Measurements from ENCODE around the gene MEX3B. TPM values are rescaled to one million over a fixed set of nuclear protein-coding genes. Genes with fewer than 3 reads are reported as not detected.

The MEX3B gene
- total and polyA plus RNA-seq, 9 of the 15 experiments (the other 6 are each of a cell fraction or from before 2014, with no cell fraction given), result 0.94 to 12.8 (median 3.6) TPM

- ChIA-PET CTCF (ENCODE audit: low intra/inter-chr PET ratio) (no interaction called here), POLR2A (no interaction called here)
- FAIRE-seq, result no peak
- Histone ChIP-seq H3K9me1 (ENCODE audit: control insufficient read depth, insufficient read depth, low read length) (no peaks in the 10 kb centered on the region), H4K20me1 (replicated peaks; ENCODE audit: control insufficient read depth, insufficient read depth, low read length) (no peaks in the 10 kb centered on the region), H3K79me2 (ENCODE audit: control insufficient read depth, insufficient read depth, low read length) (no peaks in the 10 kb centered on the region), H3K9me3 (replicated peaks; ENCODE audit: control insufficient read depth, insufficient read depth, low read depth, low read length) (no peaks in the 10 kb centered on the region), H3K36me3 (ENCODE audit: control insufficient read depth, insufficient read depth, low read length) (no peaks in the 10 kb centered on the region), H2AFZ (ENCODE audit: low read depth, low read length) (no peak overlapping the region), H3K9ac (ENCODE audit: insufficient read depth in 1 of 2, low read depth in 2 of 2, low read length in 2 of 2) (no peak overlapping the region), H3K4me3 (no peak overlapping the region), H3K27me3 (ENCODE audit: control insufficient read depth in 2 of 2, insufficient read depth in 2 of 2, low read length in 2 of 2) (peaks cover 5 to 9% of the 10 kb centered on the region in 2 experiments; a peak in 4 of 5 replicates), H3K4me1 (replicated peaks in 1 of 2; ENCODE audit: control insufficient read depth in 2 of 2, insufficient read depth in 2 of 2, low read length in 2 of 2) (no peaks in the 10 kb centered on the region; a peak in 1 of 5 replicates), H3K27ac (ENCODE audit: extremely low read depth, low read depth, low read length) (no peak overlapping the region), H3K4me2 (ENCODE audit: insufficient read depth, low read length) (no peak overlapping the region)
- TF ChIP-seq HNRNPK (IDR thresholded peaks at IDR 0.05; ENCODE audit: low read depth, low read length, poor library complexity, severe bottlenecking) (no peak), HOXB6 (CRISPR knock-in tag; IDR thresholded peaks at IDR 0.05; ENCODE audit: borderline replicate concordance) (no peak), RBM25 (IDR thresholded peaks at IDR 0.05; ENCODE audit: low read depth, low read length, severe bottlenecking) (no peak), IRF1 (CRISPR knock-in tag; IDR thresholded peaks at IDR 0.05; ENCODE audit: borderline replicate concordance) (no peak), MEF2D (tag; conservative IDR thresholded peaks at IDR 0.05; ENCODE audit: low read depth) (no peak), CBX2 (IDR thresholded peaks at IDR 0.05; ENCODE audit: insufficient read depth, low read length, poor library complexity, severe bottlenecking) (no peak), CEBPB (tag; IDR thresholded peaks at IDR 0.05) (no peak), ARID3B (CRISPR knock-in tag; IDR thresholded peaks at IDR 0.05; ENCODE audit: borderline replicate concordance) (no peak), ZFP30 (CRISPR knock-in tag; IDR thresholded peaks at IDR 0.05; ENCODE audit: borderline replicate concordance) (no peak), HDAC3 (IDR thresholded peaks at IDR 0.05; ENCODE audit: borderline replicate concordance, partially characterized antibody) (no peak)
- ATAC-seq, result no peak
- intact Hi-C loops (cut with micrococcal nuclease), result no loop called here
- in situ Hi-C loops (cut with MboI), result no loop called here
- no peak for DNase-seq (ENCODE audit: extremely low read depth in 1 of 4, low spot score in 3 of 4)
- no TSS peak for BruUV-seq (replicated peaks)
- WGBS (ENCODE audit: insufficient coverage, low coverage, missing lambda C conversion rate), result 72% methylated on average over 12 of the region's 12 CpGs
These were observed 6.9 kb upstream of the MEX3B start for GRCh38 chr15:82052751-82053150.
